GM19324 (cell line): ENCODE measurements around the gene SOX30.
"Not testable (repeated sequence)": the region's sequence is repeated elsewhere in the genome, so short reads cannot be mapped to it uniquely, and the experiment has no call there.

Source experiments
- ATAC-seq: cut with Tn5 transposase; IDR thresholded peaks from one replicate; pipeline ENCODE4 v1.9.1; 2021; ENCODE audit warnings: mild to moderate bottlenecking, moderate library complexity; ENCODE audit not compliant: unreplicated experiment, low FRiP score

The SOX30 gene

GRCh38 chr5:157652377-157652692 lies at the start of gene SOX30:
Gene SOX30 (minus strand): TSS chr5:157652438. CDS start chr5:157652078, 360 bp downstream.
- no peak for ATAC-seq

GRCh38 chr5:157698674-157699073 lies 46.4 kb upstream of the SOX30 start:
- ATAC-seq: not testable (repeated sequence)

- ATAC-seq: not testable (repeated sequence)
Observed at GRCh38 chr5:157696154-157696553, 43.9 kb upstream of the SOX30 start.

- ATAC-seq: not testable (repeated sequence)
Observed at GRCh38 chr5:157693816-157694215, 41.6 kb upstream of the SOX30 start.

- no peak for ATAC-seq
Observed at GRCh38 chr5:157690690-157691433, 38.6 kb upstream of the SOX30 start.

GRCh38 chr5:157689942-157690689 lies 37.9 kb upstream of the SOX30 start:
- no peak for ATAC-seq

GRCh38 chr5:157687198-157687554 lies 34.9 kb upstream of the SOX30 start:
- no peak for ATAC-seq

GRCh38 chr5:157686276-157687197 lies 34.3 kb upstream of the SOX30 start:
- ATAC-seq: not testable (repeated sequence)

GRCh38 chr5:157682257-157682656 lies 30.0 kb upstream of the SOX30 start:
- no peak for ATAC-seq

- no peak for ATAC-seq
Observed at GRCh38 chr5:157681048-157681447, 28.8 kb upstream of the SOX30 start.

- ATAC-seq: no peak
Observed at GRCh38 chr5:157680239-157680638, 28.0 kb upstream of the SOX30 start.

GRCh38 chr5:157679801-157680200 lies 27.6 kb upstream of the SOX30 start:
- ATAC-seq: no peak

GRCh38 chr5:157677931-157678330 lies 25.7 kb upstream of the SOX30 start:
- no peak for ATAC-seq

GRCh38 chr5:157674351-157674750 lies 22.1 kb upstream of the SOX30 start:
- not testable (repeated sequence) for ATAC-seq

- no peak for ATAC-seq
Observed at GRCh38 chr5:157672976-157673375, 20.7 kb upstream of the SOX30 start.

- ATAC-seq: no peak
Observed at GRCh38 chr5:157671592-157672330, 19.5 kb upstream of the SOX30 start.

GRCh38 chr5:157670662-157671591 lies 18.7 kb upstream of the SOX30 start, which contains the start of gene C5orf52:
Gene C5orf52 (plus strand): TSS chr5:157671533. CDS start chr5:157671615, 82 bp downstream.
- ATAC-seq: no peak

- no peak for ATAC-seq
Observed at GRCh38 chr5:157669701-157670097, 17.5 kb upstream of the SOX30 start.

- no peak for ATAC-seq
Observed at GRCh38 chr5:157668356-157668755, 16.1 kb upstream of the SOX30 start.
